Ishikawa (cell line): ENCODE results near the gene RBM42.

Experiments
- CEBPB ChIP-seq: IDR thresholded peaks from 2 replicates; pipeline ENCODE4 v1.6.1; 2012
- CREB1 ChIP-seq: IDR thresholded peaks from 2 replicates; pipeline ENCODE4 v1.6.1; 2012; ENCODE audit warnings: low read depth
- EGR1 ChIP-seq: IDR thresholded peaks from 2 replicates; pipeline ENCODE4 v1.6.1; 2012
- EP300 ChIP-seq: IDR thresholded peaks from 2 replicates; pipeline ENCODE4 v1.6.1; 2012; ENCODE audit warnings: borderline replicate concordance
- FOXM1 ChIP-seq: IDR thresholded peaks from 2 replicates; pipeline ENCODE4 v1.6.1; 2012; ENCODE audit warnings: low read depth, borderline replicate concordance
- NFIC ChIP-seq: IDR thresholded peaks from 2 replicates; pipeline ENCODE4 v1.6.1; 2012
- RAD21 ChIP-seq: IDR thresholded peaks from 2 replicates; pipeline ENCODE4 v1.6.1; 2012; ENCODE audit warnings: low read depth
- TAF1 ChIP-seq: IDR thresholded peaks from 2 replicates; pipeline ENCODE4 v1.6.1; 2012; ENCODE audit warnings: low read depth, mild to moderate bottlenecking
- TCF12 ChIP-seq: IDR thresholded peaks from 2 replicates; pipeline ENCODE4 v1.6.1; 2012; ENCODE audit warnings: low read depth
- TEAD4 ChIP-seq: IDR thresholded peaks from 2 replicates; pipeline ENCODE4 v1.6.1; 2012
- USF1 ChIP-seq: IDR thresholded peaks from 2 replicates; pipeline ENCODE4 v1.6.1; 2012
- YY1 ChIP-seq: IDR thresholded peaks from 2 replicates; pipeline ENCODE4 v1.6.1; 2012; ENCODE audit warnings: low read depth
- ZBTB7A ChIP-seq: IDR thresholded peaks from 2 replicates; pipeline ENCODE4 v1.6.1; 2012; ENCODE audit warnings: low read depth
- TF ChIP-seq, protein P1 (sequence below): IDR thresholded peaks from 2 replicates; pipeline ENCODE4 v1.6.1; 2012; ENCODE audit warnings: low read depth, mild to moderate bottlenecking
- TF ChIP-seq, protein P2 (sequence below): IDR thresholded peaks from 2 replicates; pipeline ENCODE4 v1.6.1; 2012

RBM42 gene

GRCh38 chr19:35645680-35646511 lies 17.1 kb downstream of the RBM42 start:
- no peak for TF ChIP-seq TAF1
- no peak for TF ChIP-seq NFIC
- TF ChIP-seq TEAD4, result no peak
- TF ChIP-seq CREB1, result no peak
- no peak for TF ChIP-seq FOXM1
- no peak for TF ChIP-seq USF1
- no peak for TF ChIP-seq TCF12
- TF ChIP-seq ZBTB7A, result no peak

DNA sequence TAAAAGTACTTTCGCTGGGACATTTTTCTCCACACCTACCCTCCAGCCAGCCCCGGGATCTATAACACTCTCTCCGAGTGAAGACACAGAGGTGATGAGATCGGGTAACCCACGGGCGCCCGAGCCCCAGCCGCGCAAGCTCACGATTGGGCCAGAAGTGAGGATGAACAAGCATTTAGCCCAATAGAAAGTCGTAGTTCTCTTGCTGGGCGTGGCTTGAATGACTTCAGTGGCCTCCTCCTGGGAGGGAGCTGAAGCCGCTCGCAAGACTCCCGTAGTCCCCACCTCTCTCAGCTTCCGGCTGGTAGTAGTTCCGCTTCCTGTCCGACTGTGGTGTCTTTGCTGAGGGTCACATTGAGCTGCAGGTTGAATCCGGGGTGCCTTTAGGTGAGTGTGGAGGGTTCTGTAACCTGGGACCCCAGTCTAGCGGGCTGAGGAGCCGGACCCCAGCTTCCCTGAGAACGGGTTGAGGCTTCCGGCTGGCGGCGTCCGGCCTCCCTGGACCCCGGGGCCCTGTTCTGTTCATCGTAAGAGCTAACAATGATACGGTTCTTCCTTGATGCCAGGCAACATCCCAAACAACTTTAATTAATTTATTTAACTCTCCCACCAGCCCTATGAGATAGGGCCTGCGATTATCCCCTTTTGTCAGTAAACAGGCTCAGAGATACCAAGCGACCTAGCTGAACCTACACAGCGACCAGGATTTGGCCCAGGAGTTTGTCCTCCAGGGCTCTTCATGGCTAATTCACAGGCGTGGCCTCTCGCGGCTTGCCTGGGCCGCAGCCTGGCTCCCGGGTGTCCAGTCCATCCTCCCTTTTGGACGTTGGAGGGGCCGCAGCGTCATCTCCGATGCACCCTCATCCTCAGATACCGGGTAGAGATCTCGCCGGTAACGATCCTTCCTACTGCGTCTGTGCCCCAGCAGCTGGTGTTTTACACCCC lies 19.5 kb downstream of the RBM42 start, which contains the start of gene COX6B1:
Gene COX6B1, plus strand, starts transcription at position 307 of the 945 bp plus-strand sequence. CDS start 2,921 bp downstream, outside the sequence.
- TF ChIP-seq, protein P1, sequence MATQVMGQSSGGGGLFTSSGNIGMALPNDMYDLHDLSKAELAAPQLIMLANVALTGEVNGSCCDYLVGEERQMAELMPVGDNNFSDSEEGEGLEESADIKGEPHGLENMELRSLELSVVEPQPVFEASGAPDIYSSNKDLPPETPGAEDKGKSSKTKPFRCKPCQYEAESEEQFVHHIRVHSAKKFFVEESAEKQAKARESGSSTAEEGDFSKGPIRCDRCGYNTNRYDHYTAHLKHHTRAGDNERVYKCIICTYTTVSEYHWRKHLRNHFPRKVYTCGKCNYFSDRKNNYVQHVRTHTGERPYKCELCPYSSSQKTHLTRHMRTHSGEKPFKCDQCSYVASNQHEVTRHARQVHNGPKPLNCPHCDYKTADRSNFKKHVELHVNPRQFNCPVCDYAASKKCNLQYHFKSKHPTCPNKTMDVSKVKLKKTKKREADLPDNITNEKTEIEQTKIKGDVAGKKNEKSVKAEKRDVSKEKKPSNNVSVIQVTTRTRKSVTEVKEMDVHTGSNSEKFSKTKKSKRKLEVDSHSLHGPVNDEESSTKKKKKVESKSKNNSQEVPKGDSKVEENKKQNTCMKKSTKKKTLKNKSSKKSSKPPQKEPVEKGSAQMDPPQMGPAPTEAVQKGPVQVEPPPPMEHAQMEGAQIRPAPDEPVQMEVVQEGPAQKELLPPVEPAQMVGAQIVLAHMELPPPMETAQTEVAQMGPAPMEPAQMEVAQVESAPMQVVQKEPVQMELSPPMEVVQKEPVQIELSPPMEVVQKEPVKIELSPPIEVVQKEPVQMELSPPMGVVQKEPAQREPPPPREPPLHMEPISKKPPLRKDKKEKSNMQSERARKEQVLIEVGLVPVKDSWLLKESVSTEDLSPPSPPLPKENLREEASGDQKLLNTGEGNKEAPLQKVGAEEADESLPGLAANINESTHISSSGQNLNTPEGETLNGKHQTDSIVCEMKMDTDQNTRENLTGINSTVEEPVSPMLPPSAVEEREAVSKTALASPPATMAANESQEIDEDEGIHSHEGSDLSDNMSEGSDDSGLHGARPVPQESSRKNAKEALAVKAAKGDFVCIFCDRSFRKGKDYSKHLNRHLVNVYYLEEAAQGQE, result no peak
- TF ChIP-seq CEBPB, result no peak
- no peak for TF ChIP-seq USF1
- TF ChIP-seq, protein P2, sequence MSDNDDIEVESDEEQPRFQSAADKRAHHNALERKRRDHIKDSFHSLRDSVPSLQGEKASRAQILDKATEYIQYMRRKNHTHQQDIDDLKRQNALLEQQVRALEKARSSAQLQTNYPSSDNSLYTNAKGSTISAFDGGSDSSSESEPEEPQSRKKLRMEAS, result peak; percentile 41; the same call in 1 of the 2 replicates
- no peak for TF ChIP-seq FOXM1
- TF ChIP-seq TEAD4, result no peak
- TF ChIP-seq TAF1, result peak; percentile 71
- TF ChIP-seq YY1, result no peak
- TF ChIP-seq RAD21, result no peak
- no peak for TF ChIP-seq NFIC
- peak; percentile 38; the same call in 1 of the 2 replicates for TF ChIP-seq CREB1
- TF ChIP-seq EP300, result no peak

GRCh38 chr19:35650581-35650980 lies 21.7 kb downstream of the RBM42 start:
- TF ChIP-seq TCF12 (no peak), USF1 (no peak), YY1 (no peak), TEAD4 (no peak), FOXM1 (no peak), NFIC (no peak)
- TF ChIP-seq, protein P1, result no peak

GRCh38 chr19:35655600-35655999 lies 26.8 kb downstream of the RBM42 start:
- TF ChIP-seq NFIC (no peak), TCF12 (no peak)

DNA sequence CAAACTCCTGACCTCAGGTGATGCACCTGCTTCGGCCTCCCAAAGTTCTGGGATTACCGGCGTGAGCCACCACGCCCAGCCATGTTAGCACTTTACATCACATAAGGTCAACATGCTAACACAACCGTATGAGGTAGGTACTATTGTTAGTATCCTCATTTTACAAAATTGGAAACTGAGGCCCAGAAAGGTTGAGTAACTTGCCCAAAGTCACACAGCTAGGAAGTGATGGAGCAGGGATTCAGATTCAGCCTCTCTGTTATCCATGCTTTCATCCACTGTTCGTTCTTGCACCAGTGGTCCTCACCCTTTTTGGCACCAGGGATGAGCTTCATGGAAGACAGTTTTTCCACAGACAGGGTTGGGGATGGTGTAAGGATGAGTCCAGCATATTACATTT lies 27.9 kb downstream of the RBM42 start:
- TF ChIP-seq RAD21 (no peak), TEAD4 (no peak), NFIC (no peak), TAF1 (no peak), EGR1 (no peak), YY1 (no peak), CREB1 (no peak)
- TF ChIP-seq, protein P1, result no peak
- TF ChIP-seq, protein P2, result no peak
